Measurements from ENCODE around the gene COL5A2.

Gene COL5A2

GRCh38 chr2:188983427-188984064, 196.0 kb downstream of the COL5A2 start:
- no peak for DNase-seq

Data from GOT3 (cell line).